ENCODE data around the gene ACSL4. TPM values are rescaled to one million over a fixed set of nuclear protein-coding genes. Genes with fewer than 3 reads are reported as not detected.

The ACSL4 gene
- total and polyA plus RNA-seq, 9 of the 15 experiments (the other 6 are each of a cell fraction or from before 2014, with no cell fraction given), result 9.8 to 35.1 (median 25.5) TPM

DNA sequence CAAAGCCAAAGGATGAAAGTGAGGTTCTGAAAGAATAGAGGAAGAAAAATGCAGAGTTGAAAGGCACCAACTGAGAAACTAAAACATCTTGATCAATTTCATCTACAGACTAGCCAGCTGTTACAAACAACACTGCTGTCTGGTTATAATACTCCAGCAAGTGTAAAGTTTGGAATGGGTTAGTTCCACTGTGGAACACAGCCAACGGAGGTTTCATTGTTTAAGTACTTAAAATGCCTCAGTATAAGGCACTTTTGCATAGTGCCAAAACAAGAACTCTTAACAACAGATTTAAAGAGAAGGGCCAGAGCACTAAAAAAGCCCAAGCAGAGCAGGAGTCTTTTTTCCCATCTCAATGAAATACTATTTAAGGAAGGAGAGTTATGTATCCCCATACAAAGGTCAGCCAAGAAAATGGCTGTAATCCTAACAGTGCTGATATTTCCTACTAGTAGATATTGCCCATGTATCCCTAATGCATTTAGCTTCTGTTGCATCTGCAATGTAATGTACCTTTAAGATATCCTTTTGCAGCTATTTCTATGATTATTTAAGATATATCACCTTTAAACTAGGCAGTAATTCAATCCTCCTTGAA is 16.5 kb downstream of the ACSL4 start (continued):
- TF ChIP-seq MGA (IDR thresholded peaks at IDR 0.05) (no peak), GTF2A2 (tag; IDR thresholded peaks at IDR 0.05) (no peak)
- TF ChIP-seq, protein P1, sequence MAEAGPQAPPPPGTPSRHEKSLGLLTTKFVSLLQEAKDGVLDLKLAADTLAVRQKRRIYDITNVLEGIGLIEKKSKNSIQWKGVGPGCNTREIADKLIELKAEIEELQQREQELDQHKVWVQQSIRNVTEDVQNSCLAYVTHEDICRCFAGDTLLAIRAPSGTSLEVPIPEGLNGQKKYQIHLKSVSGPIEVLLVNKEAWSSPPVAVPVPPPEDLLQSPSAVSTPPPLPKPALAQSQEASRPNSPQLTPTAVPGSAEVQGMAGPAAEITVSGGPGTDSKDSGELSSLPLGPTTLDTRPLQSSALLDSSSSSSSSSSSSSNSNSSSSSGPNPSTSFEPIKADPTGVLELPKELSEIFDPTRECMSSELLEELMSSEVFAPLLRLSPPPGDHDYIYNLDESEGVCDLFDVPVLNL (CRISPR knock-in tag; IDR thresholded peaks at IDR 0.05; ENCODE audit: low read depth), result no peak
